Lower leg skin (tissue), 3 donors: Measurements from ENCODE around the gene MYO10.

ENCODE experiments used
- POLR2A ChIP-seq, 2 donors: fragments of 450-650 bp; IDR thresholded peaks; one replicate each; pipeline ENCODE4 v1.6.1; 2016 to 2017; ENCODE audit warnings: antibody characterized with exemption in 2 of 2, mild to moderate bottlenecking in 1 of 2, moderate library complexity in 1 of 2
- TF ChIP-seq, protein P1 (sequence below), 3 donors: fragments of 450-650 bp; IDR thresholded peaks; one replicate each; pipeline ENCODE4 v1.5.1; 2016; ENCODE audit warnings: antibody characterized with exemption in 3 of 3, mild to moderate bottlenecking in 3 of 3, moderate library complexity in 2 of 3

DNA sequence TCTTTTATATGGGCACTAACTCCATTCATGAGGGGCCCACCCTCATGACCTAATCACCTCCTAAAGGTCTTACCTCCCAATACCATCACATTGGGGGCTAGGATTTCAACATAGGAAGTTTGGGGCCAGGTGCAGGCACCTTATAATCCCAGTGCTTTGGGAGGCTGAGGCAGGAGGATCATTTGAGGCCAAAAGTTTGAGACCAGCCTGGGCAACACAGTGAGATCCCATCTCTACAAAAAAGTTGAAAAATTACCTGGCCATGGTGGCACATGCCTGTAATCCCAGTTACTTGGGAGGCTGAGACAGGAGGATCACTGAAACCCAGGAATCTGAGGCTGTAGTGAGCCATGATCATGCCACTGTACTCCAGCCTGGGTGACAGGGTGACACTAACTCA, 76.7 kb downstream of the MYO10 start:
- TF ChIP-seq, protein P1, sequence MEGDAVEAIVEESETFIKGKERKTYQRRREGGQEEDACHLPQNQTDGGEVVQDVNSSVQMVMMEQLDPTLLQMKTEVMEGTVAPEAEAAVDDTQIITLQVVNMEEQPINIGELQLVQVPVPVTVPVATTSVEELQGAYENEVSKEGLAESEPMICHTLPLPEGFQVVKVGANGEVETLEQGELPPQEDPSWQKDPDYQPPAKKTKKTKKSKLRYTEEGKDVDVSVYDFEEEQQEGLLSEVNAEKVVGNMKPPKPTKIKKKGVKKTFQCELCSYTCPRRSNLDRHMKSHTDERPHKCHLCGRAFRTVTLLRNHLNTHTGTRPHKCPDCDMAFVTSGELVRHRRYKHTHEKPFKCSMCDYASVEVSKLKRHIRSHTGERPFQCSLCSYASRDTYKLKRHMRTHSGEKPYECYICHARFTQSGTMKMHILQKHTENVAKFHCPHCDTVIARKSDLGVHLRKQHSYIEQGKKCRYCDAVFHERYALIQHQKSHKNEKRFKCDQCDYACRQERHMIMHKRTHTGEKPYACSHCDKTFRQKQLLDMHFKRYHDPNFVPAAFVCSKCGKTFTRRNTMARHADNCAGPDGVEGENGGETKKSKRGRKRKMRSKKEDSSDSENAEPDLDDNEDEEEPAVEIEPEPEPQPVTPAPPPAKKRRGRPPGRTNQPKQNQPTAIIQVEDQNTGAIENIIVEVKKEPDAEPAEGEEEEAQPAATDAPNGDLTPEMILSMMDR (IDR thresholded peaks at IDR 0.05): no peak
- no peak for TF ChIP-seq POLR2A (IDR thresholded peaks at IDR 0.05)
